Activated CD8-positive, alpha-beta memory T cell treated with anti-CD3 and anti-CD28 coated beads for 48 hours (primary cell): ENCODE data around the gene LCN10.
"Not testable (repeated sequence)": the region's sequence is repeated elsewhere in the genome, so short reads cannot be mapped to it uniquely, and the experiment has no call there.

ENCODE experiments used
- DNase-seq, 3 experiments: peaks; one replicate each; pipeline ENCODE4 v3.0.0-alpha.2; 2020; ENCODE audit warnings: low read depth in 2 of 3, low spot score in 2 of 3

The LCN10 gene

DNA sequence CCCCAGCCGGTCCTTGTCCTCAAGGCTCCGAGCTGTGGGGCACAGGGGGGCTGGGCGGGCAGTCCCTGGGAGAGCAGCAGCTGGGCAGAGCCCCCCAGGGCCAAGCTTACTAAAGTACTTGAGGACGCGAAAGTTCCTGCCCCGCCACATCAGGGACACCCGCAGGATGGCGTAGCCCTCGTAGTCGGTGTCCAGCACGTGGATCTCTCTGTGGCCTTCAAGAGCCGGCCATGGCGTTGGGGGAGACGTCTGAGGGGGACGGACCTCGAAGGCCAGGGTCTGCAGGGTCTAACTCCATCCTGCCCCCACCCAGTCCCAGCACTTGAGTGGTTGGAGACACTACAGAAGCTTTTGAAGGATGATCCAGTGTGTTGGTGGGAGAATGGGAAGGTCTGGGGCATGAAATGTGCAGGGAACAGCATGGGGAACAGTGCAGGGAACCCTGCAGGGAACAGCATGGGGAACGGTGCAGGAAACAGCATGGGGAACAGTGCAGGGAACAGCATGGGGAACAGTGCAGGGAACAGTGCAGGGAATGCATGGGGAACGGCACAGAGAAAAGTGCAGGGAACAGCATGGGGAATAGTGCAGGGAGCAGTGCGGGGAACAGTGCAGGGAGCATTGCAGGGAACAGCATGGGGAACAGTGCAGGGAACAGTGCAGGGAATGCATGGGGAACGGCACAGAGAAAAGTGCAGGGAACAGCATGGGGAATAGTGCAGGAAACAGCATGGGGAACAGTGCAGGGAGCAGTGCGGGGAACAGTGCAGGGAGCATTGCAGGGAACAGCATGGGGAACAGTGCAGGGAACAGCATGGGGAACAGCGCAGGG lies 12.8 kb upstream of the LCN10 start:
- DNase-seq, result not testable (repeated sequence)

DNA sequence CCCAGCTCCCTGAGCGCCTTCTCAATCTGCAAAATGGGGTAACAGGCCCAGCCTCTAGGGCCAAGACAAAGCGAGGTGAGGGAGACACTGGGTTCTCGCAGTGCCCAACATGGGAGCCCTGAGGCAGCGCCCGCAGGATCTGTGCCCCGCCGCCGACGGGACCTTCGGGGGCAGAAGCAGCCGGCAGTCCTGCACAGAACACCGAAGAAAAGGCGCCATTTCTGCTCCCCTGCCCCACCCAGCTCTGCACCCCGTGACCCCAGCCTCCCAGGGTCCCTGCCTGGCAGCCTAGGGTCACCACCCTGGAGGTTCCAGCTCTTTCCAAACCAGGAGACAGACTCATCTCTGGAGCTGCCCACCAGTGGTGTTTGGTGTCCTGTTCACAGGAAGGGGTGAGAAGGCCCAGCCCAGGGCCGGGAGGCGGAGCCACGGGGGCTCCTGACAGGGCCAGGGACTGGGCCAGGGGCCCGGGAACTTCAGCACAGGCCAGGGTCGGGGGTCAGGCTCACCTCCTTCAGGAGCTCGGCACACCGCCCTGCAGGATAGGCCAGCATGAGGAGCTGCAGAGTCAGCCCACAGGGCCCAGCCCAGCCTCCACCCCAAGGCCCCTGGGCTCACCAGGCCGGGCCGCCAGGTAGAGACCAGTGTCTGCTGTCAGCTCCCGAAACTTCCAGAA lies 12.0 kb upstream of the LCN10 start:
- no peak for DNase-seq

DNA sequence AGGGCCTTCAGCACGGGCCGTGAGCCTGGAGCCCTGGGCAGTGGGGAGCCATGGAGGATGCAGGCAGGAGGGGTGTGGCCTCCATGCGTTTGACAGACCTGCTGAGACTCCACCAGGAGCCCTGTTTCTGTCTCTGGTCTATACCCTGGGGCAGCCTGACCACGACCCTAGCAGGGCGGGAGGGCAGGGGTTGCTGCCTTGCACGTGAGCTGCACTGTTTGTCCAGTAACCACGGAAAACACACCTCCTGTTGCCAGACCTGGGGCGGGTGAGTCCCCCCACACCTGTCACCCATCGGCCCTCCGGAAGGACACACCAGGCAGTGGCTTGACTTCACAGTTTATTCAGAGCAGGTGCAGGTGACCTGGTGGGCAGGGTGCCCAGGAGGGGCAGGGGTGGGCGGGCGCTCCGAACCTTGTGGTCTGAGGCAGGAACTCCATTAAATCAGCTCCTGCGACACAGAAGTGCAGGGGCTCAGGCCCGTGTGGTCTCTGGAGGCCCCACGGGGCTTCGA lies 11.4 kb upstream of the LCN10 start:
- no peak for DNase-seq

DNA sequence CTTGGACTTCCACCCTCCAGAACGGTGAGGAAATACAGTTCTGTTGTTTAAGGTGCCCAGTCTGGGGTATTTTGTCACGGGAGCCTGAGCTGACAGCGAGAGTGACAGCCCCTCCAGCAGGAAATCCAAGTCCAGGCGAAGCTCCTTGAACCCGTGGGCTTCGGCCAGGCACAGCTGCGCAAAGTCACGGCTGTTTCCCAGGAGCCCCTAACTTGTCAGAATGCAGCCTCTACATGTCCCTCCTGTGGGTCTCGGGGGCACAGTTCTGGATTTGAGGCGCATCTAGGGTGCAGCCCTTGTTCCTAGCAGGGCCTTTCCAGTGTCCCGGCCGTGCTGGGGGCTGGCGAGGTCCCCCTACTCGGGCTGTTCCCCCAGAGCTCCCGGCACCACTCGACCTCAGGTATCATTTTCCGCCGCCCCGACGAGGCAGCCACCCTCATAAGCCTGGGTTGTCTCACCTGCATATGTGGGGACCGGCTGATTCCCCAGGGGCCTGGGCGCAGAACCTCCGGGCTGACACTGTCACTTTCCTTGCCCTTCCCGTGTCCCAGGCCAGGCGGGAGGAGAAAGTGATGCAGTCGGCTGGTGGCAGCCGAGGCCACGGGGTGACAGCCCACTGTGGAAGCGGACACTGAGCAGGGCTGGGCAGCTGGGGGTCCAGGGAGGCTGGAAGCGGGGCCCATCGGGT lies 10.8 kb upstream of the LCN10 start:
- no peak for DNase-seq

DNA sequence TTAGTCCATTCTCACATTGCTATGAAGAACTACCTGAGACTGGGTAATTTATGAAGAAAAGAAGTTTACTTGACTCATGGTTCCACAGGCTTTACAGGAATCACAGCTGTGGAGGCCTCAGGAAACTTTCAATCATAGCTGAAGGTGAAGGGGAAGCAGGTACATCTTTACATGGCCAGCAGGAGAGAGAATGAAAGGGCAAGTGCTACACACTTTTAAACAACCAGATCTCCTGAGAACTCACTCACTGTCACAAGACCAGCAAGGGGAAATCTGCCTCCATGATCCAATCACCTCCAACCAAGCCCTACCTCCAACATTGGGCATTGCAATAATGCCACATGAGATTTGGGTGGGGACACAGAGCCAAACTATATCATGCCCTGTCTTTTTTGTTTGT lies 9.1 kb upstream of the LCN10 start:
- DNase-seq, result no peak

DNA sequence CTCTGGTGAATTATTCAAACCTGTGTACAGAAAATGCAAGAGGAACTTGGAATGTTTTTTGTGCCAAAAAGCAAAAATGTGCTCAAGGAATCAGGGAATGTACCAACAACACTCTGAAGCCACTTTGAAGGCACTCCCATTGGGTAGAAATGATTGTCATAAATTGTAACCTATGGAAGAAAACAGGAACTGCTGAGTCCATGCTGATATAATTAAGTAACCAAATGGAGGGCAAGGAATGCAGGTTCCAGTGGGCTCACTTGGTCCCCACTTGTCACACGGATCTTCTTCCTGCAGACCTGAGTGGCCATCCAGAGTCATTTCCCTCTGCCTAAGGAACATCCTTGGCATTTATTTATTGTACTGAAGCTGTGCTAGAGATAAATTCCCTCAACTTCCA lies 8.5 kb upstream of the LCN10 start:
- DNase-seq, result no peak

DNA sequence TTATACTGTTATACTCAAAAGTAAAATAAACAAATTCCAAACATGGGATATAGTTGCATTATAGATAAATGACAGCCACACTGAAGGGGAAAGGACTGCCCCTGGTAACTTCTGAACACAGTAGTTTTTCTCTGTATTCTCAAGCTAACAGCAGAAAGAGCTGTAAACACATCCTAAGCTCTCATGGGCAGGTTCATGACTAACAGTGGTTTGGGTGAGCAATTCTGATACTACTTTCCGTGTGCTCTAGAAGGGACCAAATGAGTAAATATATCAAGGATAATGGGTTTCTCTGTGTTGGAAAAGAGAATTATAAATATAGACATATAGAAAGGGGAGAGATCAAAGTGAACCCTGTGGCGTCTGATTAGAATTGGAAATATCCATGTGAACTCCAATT lies 7.8 kb upstream of the LCN10 start:
- DNase-seq, result no peak

DNA sequence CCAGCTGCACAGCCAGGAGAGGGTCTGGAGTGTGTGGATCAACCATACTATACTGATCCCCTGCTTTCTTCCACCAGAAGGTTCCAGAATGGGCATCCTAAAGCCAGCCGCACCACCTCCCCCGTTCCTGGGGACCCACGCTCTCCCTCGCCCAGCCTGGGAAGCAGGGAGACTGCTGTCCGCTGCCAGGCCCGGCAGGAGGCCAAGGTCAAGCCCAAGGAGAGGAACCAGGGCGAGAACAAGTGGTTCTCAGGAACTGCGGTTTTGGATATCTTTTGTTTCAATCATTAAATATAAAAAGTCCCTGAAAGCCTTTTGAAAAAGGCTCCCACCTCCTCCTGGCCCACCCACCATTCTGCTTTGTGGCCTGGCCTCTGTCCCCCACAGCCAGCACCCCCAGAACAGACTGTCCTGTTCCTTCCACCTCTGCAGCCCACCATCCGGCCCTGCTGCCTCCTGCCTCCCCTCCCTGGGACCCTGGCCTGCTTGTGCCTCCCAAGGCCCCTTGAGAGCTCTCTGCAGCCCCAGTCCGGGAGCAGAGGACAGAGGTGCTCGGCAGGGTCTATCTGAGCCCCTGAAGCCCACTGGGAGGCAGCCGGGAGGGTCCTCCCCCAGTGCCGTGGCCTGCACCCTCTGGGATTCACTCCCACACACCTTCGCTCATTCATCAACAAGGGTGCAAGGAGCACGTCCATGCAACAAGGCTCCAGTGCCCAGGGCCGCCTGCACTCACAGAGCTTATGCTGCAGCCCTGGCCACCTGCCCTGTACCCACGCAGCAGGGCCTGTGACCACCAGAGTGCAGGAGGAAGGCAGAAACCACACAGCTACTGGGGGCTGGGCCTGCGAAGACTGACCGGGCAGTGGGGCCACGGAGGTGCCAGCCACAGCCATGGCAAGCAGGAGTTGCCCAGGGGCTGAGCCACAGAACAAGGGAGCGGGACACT lies 6.2 kb upstream of the LCN10 start:
- DNase-seq, result no peak

DNA sequence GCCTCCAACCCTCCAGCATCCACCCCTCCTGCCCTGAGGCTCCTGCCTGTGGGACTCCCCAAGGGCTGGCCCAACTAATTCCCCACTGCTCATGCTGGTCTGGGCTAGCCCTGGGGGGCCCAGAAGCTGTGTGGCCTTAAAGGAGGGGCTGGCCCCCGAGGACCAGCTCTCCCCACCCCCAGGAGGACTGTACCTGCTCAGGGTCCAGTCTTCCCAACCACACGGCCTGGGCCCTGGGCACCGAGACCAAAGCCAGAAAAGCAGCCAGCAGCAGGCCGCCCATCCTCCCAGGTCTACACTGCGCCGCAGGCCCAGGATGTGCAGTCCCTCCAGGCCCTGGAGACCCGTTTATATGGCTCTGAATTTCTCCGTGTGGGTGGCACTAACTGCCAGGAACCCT lies 5.5 kb upstream of the LCN10 start, which contains the start of gene LCN6:
LCN6 (minus strand) TSS at position 325 of the 400 bp plus-strand sequence; CDS start at position 283, 42 bp downstream.
- no peak for DNase-seq

DNA sequence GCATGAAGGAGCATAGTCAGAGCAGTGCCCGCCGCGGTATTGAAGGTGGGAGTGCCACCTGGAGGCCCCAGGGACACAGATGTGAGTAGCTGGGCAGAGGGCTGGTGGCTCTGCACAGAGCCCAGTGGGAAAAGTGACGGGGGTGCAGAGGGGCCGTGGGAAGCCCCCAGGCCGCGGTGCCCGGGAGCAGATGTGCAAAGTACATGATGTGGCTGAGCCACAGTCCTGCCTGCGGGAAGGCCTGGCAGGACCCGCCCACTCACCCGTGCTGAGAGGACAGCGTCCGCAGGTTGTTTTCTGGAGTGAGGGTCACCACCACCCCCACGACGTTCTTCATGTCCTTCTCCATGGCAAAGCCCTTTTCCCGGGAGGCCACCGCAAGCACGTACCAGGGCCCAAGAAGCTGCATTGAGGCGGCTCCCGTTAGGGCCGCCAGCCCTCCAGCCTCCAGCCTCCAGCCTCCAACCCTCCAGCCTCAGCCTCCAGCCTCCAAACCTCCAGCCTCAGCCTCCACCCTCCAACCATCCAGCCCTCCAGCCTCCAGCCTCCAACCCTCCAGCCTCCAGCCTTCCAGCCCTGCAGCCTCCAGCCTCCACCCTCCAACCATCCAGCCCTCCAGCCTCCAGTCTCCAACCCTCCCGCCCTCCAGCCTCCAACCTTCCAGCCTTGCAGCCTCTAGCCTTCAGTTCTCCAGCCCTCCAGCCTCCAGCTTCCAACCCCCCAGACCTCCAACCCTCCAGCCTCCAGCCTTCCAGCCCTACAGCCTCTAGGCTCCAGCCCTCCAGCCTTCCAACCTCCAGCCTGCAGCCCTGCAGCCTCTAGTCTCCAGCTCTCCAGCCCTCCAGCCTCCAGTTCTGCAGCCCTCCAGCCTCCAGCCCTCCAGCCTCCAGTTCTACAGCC lies 4.7 kb upstream of the LCN10 start:
- DNase-seq, result no peak

DNA sequence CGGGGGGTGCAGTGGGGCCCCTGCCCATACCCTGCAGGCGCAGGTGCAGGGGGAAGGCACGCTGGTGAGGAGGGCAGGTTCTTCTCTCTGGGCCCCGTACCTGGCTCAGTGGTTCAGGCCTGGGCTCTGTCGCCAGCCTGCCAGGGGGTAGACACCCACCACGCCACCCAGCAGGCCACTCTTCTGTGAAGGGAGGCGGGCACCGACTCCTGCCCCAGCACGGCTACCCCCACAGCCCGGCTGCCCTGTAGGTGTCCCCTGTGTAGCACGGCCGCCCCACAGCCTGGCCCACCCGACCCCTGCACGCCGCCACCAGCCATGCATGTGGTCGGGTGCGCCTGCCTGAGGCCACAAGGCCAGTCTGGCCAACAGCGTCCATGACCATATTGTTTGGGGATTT lies 3.9 kb upstream of the LCN10 start:
- no peak for DNase-seq

DNA sequence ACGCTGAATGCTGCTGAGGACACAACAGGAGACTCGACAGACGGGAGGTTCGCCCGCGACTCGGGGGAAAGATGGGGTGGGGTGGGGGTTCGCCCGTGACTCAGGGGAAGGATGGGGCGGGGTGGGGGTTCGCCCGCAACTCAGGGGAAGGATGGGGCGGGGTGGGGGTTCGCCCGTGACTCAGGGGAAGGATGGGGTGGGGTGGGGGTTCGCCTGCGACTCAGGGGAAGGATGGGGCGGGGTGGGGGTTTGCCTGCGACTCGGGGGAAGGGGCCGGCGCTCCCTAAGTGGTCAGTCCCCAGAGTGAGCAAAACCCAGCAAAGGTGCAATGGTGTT lies 3.4 kb upstream of the LCN10 start:
- no peak for DNase-seq

DNA sequence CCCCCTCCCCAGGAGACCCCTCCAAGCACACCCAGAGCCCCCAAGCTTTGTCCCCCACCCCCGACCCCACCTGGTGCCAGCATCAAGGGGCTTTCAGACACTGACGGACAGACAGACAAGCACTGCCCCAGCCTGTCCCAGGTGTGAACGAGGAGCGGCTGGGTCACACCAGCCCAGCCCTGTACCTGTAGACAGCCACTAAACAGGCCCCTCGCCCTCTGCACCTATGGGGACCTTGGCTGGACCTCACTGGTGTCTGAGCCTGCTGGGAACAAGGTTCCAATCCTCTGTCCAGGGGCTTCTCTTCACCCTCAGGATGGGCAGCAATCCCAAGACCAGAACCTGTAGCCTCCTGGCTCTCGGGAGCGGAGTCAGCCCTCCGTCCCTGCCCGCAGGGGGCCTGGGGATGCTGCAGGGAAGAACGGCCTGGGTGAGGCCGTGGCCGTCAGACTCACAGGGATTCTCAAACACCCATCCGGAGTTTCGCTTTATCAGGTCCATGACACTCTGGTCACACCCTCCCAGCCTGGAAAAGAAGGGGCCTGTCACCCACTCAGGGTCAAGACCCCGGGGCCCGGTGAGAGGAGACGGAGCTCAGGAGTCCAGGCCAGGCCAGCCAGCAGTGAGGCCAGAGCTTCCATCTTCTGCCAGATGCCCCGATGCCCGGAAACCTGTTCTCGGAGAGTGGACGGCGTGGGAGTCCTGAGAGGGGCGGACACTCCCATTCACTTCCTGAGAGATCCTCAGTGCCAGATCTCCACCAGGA lies 2.8 kb upstream of the LCN10 start:
- no peak for DNase-seq

DNA sequence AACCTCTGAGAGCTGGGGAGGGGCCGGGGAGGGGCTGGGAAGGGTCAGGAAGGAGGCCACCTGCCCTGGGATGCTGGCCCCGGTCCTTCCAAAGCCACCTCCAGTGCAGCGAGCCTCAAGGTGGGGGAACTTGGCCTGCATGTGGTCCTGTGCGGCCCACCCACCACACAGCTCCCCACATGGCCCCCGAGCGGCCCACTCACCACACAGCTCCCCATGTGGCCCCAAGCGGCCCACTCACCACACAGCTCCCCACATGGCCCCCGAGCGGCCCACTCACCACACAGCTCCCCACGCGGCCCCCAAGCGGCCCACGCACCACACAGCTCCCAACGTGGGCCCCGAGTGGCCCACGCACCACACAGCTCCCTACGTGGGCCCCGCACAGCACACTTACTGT lies 2.0 kb upstream of the LCN10 start:
- no peak for DNase-seq

DNA sequence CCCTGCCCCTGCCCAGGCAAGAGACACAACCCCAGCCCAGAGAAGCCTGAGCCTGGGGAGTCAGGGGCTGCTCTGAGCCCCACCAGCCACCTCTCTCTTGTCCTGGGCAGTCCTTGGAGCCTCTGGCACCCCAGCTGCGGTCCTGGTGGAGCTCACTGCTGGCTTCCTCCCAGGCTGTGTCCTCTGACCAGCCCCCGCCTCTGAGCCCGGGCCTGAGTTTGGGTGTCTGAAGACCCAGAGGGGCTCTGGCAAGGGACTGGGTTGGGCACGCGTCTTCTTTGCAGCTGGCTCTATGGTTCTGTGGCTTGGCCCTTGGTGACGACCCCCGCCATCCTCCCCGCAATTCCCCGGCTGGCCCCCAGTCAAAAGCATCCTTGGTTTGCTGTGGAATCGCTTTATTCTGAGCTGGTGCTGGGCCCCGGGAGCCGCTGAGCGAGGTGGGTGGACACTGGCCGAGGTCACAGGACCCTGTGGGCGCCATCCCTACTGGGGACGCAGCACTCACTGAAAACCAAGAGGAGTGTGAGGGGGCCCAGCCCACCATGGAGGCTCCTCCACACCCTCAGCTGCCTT lies 985 bp upstream of the LCN10 start:
- no peak for DNase-seq

DNA sequence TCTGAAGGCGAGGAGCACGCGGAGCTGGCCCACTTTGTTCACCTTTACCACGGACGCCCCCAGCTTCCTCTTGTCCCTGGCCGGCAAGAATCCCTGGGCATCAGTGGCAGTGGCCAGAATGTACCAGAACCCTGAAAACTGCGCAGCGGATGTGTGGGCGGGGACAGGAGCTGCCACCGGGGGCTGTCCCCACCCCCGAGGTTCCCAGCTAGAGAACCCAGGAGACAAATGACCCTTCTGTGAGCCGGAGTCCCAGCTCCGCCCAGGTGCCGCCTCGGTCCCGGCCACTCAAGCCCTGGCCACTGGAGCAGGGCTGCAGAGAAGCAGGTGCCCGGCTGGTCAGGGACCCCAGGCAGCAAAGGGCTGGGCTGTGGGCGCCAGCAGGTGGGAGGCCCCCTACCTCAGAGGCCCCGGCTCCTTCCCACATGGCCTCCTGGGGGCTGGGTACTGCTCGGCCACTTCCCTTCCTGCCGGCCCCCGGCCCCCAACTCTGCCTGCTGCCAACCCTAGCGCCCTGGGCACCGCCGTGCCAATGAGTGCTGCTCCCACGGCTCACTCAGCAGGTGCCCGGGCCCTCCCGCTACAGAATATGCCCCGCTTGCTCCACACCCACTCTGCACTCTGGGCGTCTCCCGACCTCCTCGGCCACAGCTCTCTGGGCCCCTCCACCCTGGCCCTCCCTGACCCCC lies 713 bp downstream of the LCN10 start:
- DNase-seq, result no peak

DNA sequence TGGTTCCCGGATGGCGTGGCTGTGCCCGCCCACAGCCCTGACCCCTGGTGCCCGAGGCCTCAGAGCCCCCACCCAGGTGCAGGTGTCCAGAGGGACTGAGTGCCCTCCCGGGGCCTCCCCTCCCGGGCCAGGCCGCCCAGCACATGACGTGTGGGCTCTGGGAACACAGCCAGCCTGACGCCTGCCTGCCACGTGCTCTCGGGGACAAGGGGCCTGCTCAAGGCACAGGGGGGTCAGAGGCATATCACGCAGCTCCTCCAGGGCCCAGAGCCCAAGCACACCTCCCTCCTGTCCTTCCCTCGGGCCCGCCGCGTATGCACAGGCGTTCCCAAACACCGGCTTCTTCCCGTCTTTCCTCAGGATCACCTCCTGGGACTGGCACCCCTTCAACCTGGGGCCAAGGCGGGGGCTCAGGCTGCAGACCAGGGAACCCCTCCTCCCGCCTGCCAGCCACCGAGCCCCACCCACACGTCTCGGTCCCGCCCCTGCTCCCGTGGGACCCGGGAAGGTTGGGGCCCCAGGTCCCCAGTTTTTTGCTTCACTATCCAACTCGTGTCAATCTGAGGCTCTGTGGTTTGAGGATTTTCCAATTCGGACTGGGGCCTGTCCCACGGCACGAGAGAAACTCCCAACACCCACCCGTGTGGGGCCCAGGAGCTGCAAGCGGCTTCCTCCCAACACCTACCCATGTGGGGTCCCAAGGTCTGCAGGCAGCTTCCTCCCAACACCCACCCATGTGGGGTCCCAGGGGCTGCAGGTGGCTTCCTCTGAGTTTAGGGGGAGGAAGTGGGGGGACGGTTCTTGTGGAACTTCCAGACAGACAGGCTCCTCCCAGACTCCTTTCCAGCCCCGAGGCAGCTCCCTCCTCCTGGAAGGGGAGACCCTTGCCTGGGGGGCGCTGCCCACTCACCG lies 1.5 kb downstream of the LCN10 start:
- no peak for DNase-seq
